Activated naive CD4-positive, alpha-beta T cell treated with Interleukin-2 at 50 U/mL for 16 hours (primary cell): ENCODE data around the gene KCTD16.

ENCODE experiments used
- DNase-seq: peaks from one replicate; pipeline ENCODE4 v3.0.0-alpha.2; 2020

The KCTD16 gene

DNA sequence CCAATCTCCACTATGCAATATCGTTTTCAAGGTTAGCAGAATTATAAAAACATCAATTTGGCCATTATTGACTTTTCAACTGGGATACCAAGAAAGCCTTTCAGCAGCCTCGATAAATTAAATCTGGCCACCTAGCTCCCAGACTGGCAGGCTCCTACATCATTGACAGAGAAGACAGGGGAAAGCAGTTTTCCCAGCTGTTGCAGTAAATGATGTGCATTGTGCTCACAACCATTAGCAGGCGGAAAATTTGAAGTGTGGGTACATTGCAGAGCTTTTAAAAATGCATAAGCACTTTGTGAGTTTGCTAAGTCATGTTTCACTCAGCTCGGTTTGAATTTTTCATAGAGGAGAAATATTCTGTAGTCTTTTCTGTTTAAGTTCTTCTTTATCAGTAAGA, 297.9 kb downstream of the KCTD16 start:
- DNase-seq = no peak

DNA sequence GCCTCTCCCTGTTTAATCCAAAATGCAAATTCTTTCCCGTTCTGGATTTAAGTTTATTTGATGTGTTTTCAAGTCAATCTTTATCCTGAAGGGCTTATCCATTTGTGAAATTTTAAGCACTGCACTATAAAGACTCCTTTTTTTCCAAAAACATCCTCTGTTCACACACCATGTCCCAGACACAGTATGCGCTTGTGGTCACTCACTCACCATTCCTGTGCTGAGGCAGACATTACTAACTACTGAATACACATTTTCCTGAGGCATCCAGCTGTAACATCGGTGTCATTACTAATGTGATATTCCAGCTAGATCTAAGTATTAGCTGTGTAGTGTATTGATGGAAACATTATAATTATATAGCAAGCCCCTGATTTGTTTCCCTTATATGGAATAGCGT, 298.4 kb downstream of the KCTD16 start:
- DNase-seq = no peak

DNA sequence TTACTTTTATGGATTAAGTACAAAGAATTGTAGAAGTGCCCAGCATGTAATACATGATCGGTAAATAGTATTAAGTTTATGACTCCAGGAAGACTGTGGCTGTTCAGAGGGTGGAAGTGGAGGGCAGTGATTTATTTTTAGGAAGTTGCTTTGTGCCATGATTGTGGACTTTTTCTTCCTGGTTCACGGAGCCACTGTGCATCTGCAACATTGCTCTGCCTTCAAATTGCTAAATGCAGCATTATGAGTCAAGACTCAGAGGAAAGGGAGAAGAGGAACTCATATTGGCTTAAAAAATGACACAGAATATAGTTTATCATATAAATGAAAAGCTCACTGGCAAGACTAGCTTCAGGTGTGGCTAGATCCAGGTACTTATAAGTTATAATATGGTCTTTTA, 301.5 kb downstream of the KCTD16 start:
- no peak for DNase-seq

DNA sequence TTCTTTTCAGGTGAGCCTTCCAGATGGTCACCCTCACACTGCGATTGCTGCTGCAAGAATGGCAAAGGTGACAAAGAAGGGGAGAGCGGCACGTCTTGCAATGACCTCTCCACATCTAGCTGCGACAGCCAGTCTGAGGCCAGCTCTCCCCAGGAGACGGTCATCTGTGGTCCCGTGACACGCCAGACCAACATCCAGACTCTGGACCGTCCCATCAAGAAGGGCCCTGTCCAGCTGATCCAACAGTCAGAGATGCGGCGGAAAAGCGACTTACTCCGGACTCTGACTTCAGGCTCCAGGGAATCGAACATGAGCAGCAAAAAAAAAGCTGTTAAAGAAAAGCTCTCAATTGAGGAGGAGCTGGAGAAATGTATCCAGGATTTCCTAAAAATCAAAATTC, 303.0 kb downstream of the KCTD16 start:
- no peak for DNase-seq

DNA sequence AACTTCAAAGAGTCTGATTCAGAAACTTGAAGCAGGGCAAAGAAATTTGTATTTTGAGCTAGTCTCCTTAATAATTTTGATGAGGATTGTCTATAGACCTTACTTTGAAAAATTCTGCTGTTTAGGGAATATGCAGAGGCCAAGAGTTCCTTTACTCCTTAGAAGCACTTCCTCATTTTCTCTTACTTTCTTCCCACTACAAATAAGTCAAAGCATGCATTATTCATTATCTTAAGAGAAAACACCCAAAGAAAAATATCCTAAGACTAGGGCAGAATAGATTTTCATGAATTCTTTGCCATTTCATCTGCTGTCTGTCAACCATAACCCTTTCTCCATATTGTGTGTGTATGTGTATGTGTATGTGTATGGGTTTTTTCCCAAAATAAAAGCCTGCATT, 307.9 kb downstream of the KCTD16 start:
- DNase-seq = no peak

DNA sequence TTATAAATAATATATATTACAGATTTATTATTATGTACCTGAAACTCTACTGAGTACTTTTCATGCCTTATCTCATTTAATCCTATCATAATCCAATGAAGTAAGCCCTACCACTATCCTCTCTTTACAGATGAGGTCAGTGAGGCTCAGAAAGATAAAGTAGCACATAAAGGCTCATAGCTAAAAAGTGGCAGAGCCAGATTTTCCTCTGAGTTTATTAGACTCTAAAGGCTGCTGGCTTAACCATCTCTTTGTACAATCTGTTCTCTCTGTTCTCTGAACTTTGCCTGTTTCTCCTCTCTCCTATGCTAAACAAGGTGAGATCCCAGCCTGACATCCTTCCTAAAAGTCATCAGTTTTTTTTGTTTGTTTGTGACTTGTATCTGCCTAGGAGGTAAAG, 311.2 kb downstream of the KCTD16 start:
- no peak for DNase-seq

DNA sequence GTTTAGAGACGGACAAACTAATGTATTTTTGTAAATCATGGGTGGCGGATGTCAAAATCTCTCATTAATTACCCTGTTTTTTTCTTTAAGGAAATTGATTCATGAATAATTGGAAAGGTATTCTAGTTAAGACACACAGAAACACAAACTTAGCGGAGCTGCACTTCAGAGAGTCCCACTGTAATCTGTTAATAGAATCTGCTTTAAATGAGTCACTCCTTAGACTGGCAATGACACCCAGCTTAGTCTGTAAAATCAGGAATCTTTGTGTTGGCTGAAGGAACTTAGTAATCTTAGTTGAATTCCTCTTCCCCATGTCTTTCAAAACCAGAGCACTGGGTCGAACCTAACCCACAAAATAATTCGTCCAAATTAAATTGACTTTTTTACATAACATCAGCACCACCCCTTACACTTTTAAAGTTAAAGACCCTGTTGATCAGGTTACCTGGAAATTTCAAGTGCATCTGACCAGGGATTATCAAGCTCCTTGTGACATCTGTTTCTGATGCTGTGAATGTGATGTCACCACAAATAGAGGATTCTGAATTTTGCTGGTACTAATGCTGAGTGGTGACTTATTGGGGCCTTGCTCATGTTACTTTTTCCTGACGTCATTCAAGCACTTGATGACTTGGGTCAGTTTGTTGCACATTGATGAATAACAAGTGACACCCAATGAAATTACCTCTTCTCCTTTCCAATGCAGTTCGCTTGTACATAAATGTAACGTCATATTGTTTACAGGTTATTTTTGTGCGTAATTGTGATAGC, 313.6 kb downstream of the KCTD16 start:
- DNase-seq = no peak

DNA sequence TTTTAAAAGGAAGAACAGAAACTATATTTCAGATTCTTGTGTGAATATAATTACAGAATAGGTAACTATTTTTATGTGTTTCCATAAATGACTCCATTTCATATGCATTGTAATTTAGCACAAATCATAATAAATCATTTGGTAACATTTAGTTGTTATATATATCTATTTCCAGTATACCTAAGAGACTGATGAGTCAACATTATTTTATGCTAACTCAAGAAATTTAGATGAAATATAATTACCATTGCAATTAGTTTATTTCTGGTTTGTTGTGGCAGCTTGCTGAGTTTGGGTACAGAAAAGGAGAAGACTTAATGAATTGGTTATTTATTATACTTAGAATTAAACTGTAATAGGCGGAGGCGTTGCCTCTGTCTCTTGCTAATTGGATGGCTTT, 314.9 kb downstream of the KCTD16 start:
- DNase-seq = no peak

DNA sequence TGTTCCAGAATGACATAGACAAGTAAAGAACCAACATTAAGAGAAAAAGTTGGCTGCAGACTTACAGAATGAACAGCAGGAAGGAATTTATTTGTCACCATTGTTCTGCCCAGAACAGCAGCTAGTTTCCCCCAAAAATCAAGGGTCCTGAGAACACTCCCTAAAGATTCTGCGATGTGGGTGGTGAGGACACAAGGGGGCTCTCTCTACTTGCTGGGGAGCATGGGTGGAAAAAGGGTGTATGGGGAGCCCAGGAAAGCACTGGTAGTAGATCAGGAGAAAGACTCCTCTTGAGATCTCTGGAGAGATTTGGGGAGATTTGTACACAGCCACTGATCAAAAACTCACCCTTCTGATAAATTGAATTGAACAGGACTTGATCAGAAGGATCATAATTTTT, 316.5 kb downstream of the KCTD16 start:
- no peak for DNase-seq

DNA sequence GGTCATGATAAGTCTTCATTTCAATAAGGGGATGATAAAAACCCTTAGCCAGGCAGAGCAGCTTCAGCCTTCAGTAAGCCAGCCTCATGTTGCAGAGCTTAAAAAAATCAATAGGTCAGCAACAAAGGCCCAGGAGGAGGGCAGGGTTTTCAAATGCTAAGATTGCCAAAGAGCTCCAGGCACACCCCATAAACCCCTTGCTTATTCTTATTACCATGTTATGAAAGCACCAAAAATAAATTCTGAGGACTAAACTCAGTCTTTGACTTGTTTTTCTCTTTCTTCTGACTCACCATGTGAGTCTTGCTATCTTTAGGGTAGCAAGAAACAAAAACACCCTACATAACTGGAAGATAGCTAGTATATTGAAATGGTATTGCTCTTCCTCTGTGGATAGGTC, 317.1 kb downstream of the KCTD16 start:
- no peak for DNase-seq

DNA sequence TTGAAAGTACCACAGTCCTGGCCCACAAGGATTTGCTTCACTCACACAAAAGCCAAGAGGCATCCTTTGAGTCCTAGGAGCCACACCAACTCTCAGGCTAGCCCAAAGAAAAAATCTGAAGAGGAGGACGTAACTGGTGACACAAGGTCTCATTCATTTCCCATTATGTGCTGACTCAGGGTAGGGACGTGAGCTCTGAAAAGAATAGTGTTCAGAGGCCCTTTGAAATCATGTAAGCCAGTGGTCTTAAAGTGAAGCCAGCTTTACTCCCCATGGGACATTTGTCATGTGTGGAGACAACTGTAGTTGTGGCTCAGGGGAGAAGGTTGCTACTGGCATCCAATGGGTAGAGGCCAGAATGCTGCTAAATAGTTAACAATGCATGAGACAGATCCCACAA, 332.4 kb downstream of the KCTD16 start:
- no peak for DNase-seq

DNA sequence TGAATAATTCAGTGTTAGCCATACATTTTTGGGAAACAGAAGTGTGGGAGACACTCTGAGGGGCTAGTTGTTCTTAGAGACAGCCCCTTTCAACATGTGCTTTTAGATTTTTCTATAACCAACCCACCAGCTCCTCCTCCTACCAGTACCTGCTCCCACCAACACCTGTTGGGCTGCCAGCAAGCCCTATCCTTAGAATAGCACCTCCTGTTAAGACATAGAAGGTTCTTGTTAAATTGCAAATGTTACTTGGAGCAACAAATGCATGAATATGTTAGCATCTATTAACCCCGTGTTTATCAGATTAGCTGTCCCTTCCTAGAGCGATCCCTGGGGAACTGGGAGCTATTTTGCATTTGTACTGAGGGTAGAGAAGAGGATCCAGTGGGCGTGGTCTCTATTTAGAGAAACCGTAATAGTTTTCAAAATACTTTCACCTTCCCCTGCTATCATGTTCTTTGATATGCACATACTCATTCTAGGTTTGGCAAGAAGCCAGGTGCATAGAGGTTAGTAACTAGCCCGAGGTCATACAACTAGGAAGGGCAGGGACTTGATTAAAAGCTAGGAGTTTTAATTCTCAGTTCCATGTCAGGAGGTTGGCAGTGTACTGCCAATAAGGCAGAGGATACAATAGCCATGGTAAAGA, 334.4 kb downstream of the KCTD16 start:
- no peak for DNase-seq

DNA sequence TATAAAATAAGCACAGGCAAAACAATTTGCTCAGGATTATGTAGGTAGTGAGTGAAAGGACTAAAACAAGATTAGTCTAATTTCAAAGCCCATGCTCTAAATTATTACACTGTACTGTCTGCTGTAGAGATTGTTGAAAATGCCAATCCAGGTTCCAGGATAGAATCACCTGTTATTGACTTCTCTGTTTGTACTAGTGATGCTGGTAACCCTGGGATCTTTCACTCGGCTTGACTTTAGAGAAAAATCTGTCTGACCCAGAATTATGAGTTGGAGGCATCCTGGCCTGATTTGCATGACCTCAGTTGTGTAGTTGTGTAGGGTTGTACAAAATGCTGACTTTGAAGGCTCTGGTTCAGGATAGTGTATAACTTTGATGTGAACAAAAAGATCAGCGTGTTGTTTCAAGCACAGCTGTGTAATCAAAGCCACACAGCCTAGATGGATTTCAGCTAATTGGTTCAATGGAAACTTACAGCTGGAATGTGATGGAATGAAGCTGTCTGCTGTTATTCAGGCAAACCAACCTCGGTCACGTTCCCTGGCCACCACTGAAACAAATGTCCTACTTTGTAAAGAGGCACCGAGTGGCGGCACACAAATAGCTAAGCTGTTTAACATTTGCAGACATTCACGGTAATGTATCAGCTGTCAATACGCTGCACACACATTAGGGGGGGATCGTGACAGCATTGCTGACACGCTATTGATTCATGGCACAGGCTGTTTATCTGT, 340.3 kb downstream of the KCTD16 start:
- no peak for DNase-seq

DNA sequence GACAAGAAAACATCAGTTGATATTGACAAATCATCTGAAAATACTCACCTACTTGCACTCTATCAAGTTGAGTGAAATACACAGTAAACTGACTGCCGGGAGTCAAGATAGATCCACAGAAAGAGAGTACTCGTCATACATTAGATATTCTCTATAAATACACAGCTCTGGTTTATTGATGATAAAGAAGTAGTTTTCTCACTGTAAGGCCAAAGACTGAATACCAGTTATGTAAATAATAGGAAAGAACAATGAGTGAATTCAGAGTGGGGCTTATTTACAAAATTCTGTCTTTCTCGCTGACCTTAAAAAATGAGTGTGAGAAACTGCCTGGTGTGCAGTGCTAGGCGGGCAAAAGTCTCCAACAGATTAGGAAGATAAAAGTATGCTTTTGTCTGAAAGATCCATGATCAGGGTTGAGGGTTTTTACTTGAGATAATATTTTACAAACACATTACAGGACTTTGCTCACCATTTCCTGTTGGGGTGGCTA, 341.0 kb downstream of the KCTD16 start:
- DNase-seq = no peak

DNA sequence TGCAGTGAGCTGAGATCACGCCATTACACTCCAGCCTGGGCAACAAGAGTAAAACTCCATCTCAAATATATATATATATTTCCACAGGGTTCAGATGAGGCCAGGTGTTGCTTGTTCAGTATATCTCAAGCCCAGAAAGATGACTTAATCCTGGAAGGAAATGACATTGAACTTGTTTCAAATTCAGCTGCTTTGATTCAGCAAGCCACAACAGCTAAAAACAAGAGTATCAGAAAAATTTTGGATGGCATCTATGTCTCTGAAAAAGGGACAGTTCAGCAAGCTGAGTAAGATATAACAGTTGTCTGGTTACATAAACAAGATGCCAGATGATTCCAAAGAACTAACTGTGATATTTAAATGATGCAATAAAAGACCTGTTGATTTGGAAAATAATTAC, 352.0 kb downstream of the KCTD16 start:
- DNase-seq = no peak

DNA sequence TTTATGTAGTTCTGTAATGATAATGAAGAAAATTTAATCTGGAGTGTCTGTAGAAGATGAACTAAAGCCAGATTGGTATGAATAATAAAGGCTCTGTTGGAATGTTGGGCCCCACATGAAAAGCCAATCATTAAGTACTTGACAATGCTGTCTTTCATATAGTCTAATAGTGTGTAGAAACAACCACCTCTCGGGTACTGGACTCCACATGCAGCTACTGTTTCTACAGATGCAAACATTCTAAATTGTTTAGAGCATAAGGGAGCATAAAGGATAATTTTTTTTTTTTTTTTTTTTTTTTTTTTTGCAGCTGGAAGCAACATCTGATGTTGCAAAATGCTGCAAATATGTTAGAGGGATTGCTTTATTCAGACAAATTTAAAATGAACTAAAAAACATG, 354.3 kb downstream of the KCTD16 start:
- DNase-seq = no peak

DNA sequence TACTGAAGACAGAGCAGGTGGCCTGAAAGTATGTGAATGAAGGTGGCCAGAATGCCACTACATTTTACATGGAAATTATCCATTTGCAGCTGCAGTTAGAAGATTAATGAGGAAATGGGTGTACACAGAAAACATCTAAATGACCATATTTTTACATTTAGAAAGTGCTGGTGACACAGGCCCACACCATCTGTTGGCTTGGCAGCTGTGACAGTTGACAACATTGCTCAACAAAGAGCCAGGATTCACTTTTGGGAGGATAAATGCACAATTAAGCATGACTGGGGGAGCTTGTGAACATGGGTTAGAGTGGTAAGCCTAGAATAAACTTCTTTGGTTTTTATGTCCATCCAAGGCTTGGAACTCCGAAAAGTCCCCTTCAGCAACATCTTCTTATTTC, 360.5 kb downstream of the KCTD16 start:
- no peak for DNase-seq
